Panc1 (cell line): Measurements from ENCODE around the gene BBIP1. TPM values are rescaled to one million over a fixed set of nuclear protein-coding genes. Genes with fewer than 3 reads are reported as not detected.

Experiments
- ATAC-seq: fragments of 200-7000 bp; cut with Tn5 transposase; 2 replicates; pipeline ENCODE4 v1.9.1; 2020; ENCODE audit warnings: mild to moderate bottlenecking, moderate library complexity
- BruUV-seq: library from RNA; stranded (reverse); fragments of 400-500 nt; replicated peaks from 2 replicates; lab custom pipeline; 2021; lab: Mats Ljungman, UMichigan
- CTCF ChIA-PET: fragments of 300-600 bp; sonication (Branson Sonifier 250); formaldehyde crosslinking; loops from one replicate; lab custom pipeline; 2022; ENCODE audit warnings: antibody characterized with exemption; lab: Charles Lee
- POLR2A ChIA-PET: fragments of 300-600 bp; sonication (Branson Sonifier 250); formaldehyde crosslinking; loops from one replicate; lab custom pipeline; 2022; ENCODE audit warnings: antibody characterized with exemption; lab: Charles Lee
- DNase-seq: peaks from one replicate; pipeline ENCODE4 v3.0.0-alpha.2; 2010; ENCODE audit warnings: low read depth, low spot score
- H3K27ac ChIP-seq: 2 replicates; pipeline ENCODE4 v1.5.1; 2011; ENCODE audit warnings: mild to moderate bottlenecking, low read length, inconsistent platforms
- H3K27me3 ChIP-seq: fragments of 200-500 bp; sonication (Bioruptor generic); 2 replicates; pipeline ENCODE4 v1.6.0; 2014; ENCODE audit warnings: low read length, inconsistent platforms; ENCODE audit not compliant: control insufficient read depth, insufficient read depth
- H3K36me3 ChIP-seq: fragments of 200-500 bp; sonication (Bioruptor generic); 2 replicates; pipeline ENCODE4 v1.5.1; 2014; ENCODE audit warnings: inconsistent platforms, mild to moderate bottlenecking, low read length, moderate library complexity; ENCODE audit not compliant: control insufficient read depth, insufficient read depth
- H3K4me1 ChIP-seq: 2 replicates; pipeline ENCODE4 v1.5.1; 2011; ENCODE audit warnings: inconsistent platforms, mild to moderate bottlenecking, low read length, moderate library complexity; ENCODE audit not compliant: control insufficient read depth, insufficient read depth
- H3K4me3 ChIP-seq, 2 experiments: 2 replicates each; pipeline ENCODE4 v1.5.1; 2011 to 2012; ENCODE audit warnings: low read depth in 2 of 2, low read length in 2 of 2, mild to moderate bottlenecking in 2 of 2, inconsistent platforms in 1 of 2, moderate library complexity in 1 of 2
- H3K9me3 ChIP-seq: fragments of 200-500 bp; sonication (Bioruptor generic); 2 replicates; pipeline ENCODE4 v1.5.1; 2014; ENCODE audit warnings: low read depth, mild to moderate bottlenecking, inconsistent platforms, low read length, moderate library complexity; ENCODE audit not compliant: control insufficient read depth, insufficient read depth
- POLR2AphosphoS5 ChIP-seq: IDR thresholded peaks from 2 replicates; pipeline ENCODE4 v1.6.1; 2012; ENCODE audit warnings: mild to moderate bottlenecking, low read depth, low read length, moderate library complexity
- SIN3A ChIP-seq: IDR thresholded peaks from 2 replicates; pipeline ENCODE4 v1.6.1; 2012; ENCODE audit warnings: low read depth, mild to moderate bottlenecking, low read length, moderate library complexity, borderline replicate concordance; ENCODE audit not compliant: insufficient read depth
- TCF7L2 ChIP-seq: IDR thresholded peaks from 2 replicates; pipeline ENCODE4 v1.6.1; 2011; ENCODE audit warnings: mild to moderate bottlenecking, low read depth, low read length, inconsistent platforms
- in situ Hi-C: cut with HindIII; loops from 2 replicates; pipeline ENCODE4 v1.10.0; 2016; ENCODE audit warnings: low sequenced_read_pairs, low pct_unique_long_range_greater_than_20kb
- intact Hi-C: fragments of 100-400 bp; cut with micrococcal nuclease; formaldehyde crosslinking; loops from one replicate; pipeline ENCODE4 v1.10.0; 2022; ENCODE audit not compliant: unreplicated experiment
- total RNA-seq: library from RNA; stranded (reverse); gene quantifications from one replicate; pipeline ENCODE4 v1.2.1, GENCODE V29; 2021; ENCODE audit not compliant: unreplicated experiment
- TF ChIP-seq, protein P1 (sequence below), 2 experiments: IDR thresholded peaks; 2 replicates each; pipeline ENCODE4 v1.6.1; 2011 to 2012; ENCODE audit warnings: low read depth in 2 of 2, control low read depth in 1 of 2, low read length in 1 of 2, mild to moderate bottlenecking in 1 of 2, moderate library complexity in 1 of 2; ENCODE audit not compliant: insufficient read depth in 1 of 2
- TF ChIP-seq, protein P2 (sequence below): fragments of 450-650 bp; IDR thresholded peaks from 2 replicates; pipeline ENCODE4 v1.5.1; 2017; ENCODE audit warnings: mild to moderate bottlenecking

BBIP1 gene
- total RNA-seq, 1 experiment from 2014 or later, result 55.2 TPM

DNA sequence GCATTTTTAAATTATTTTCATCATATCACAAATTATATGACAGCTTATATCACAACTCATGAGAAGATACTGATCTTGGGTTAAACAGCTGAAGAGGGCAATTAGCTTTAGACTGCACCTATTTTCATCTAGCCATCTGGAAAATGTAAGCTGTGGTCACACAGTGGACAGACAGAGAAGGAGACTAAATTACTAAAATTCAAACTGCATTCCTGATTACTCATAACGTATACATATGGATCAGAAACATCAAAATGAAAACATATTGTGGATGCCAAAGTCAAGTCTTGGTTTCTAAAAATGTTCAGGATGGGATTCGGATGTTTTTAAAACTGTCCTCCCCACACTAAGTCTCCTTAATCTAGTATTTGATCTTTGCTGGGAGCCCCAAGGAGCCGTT is 6.6 kb downstream of the BBIP1 start:
- Histone ChIP-seq H3K4me3 (no peak overlapping the region), H3K4me1 (peaks cover 15% of the 10 kb centered on the region), H3K27me3 (no peaks in the 10 kb centered on the region), H3K27ac (no peak overlapping the region), H3K36me3 (peaks cover 6% of the 10 kb centered on the region; the same call in 1 of the 2 replicates), H3K9me3 (no peaks in the 10 kb centered on the region)
- no TSS peak for BruUV-seq
- ATAC-seq (no peak), DNase-seq (no peak)
- intact Hi-C loops (no loop called here), in situ Hi-C loops (no loop called here)
- CTCF ChIA-PET, result no interaction called here
- TF ChIP-seq, protein P1, sequence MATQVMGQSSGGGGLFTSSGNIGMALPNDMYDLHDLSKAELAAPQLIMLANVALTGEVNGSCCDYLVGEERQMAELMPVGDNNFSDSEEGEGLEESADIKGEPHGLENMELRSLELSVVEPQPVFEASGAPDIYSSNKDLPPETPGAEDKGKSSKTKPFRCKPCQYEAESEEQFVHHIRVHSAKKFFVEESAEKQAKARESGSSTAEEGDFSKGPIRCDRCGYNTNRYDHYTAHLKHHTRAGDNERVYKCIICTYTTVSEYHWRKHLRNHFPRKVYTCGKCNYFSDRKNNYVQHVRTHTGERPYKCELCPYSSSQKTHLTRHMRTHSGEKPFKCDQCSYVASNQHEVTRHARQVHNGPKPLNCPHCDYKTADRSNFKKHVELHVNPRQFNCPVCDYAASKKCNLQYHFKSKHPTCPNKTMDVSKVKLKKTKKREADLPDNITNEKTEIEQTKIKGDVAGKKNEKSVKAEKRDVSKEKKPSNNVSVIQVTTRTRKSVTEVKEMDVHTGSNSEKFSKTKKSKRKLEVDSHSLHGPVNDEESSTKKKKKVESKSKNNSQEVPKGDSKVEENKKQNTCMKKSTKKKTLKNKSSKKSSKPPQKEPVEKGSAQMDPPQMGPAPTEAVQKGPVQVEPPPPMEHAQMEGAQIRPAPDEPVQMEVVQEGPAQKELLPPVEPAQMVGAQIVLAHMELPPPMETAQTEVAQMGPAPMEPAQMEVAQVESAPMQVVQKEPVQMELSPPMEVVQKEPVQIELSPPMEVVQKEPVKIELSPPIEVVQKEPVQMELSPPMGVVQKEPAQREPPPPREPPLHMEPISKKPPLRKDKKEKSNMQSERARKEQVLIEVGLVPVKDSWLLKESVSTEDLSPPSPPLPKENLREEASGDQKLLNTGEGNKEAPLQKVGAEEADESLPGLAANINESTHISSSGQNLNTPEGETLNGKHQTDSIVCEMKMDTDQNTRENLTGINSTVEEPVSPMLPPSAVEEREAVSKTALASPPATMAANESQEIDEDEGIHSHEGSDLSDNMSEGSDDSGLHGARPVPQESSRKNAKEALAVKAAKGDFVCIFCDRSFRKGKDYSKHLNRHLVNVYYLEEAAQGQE (IDR thresholded peaks at IDR 0.05; ENCODE audit: insufficient read depth in 1 of 2, low read depth in 2 of 2, low read length in 1 of 2), result no peak
- no peak for TF ChIP-seq SIN3A
- no peak for TF ChIP-seq POLR2AphosphoS5
- no peak for TF ChIP-seq TCF7L2
- TF ChIP-seq, protein P2, sequence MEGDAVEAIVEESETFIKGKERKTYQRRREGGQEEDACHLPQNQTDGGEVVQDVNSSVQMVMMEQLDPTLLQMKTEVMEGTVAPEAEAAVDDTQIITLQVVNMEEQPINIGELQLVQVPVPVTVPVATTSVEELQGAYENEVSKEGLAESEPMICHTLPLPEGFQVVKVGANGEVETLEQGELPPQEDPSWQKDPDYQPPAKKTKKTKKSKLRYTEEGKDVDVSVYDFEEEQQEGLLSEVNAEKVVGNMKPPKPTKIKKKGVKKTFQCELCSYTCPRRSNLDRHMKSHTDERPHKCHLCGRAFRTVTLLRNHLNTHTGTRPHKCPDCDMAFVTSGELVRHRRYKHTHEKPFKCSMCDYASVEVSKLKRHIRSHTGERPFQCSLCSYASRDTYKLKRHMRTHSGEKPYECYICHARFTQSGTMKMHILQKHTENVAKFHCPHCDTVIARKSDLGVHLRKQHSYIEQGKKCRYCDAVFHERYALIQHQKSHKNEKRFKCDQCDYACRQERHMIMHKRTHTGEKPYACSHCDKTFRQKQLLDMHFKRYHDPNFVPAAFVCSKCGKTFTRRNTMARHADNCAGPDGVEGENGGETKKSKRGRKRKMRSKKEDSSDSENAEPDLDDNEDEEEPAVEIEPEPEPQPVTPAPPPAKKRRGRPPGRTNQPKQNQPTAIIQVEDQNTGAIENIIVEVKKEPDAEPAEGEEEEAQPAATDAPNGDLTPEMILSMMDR, result no peak
- POLR2A ChIA-PET, result no interaction called here

DNA sequence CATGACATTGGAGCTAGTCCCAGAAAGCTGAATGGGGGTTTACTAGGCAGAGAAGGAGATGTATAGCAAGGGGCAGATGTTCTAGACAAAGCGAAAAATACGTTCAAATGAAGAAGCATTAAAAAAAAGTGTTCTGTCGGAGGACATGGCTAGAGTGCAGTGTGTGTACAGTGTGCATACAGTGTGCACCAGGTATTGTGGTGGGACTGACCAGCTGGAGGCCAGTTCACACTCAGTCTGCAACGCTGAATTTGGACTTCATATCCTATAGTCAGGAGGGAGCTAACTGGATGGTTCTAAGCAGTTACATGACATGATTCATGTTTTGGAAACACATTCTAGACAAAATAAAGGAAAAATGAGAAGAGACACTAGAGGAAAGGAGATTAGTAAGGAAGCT is 8.8 kb downstream of the BBIP1 start:
- ATAC-seq (no peak), DNase-seq (no peak)
- Histone ChIP-seq H3K9me3 (no peaks in the 10 kb centered on the region), H3K4me1 (no peaks in the 10 kb centered on the region; the same call in 1 of the 2 replicates), H3K27ac (no peak overlapping the region), H3K4me3 (no peak overlapping the region), H3K36me3 (no peaks in the 10 kb centered on the region), H3K27me3 (no peaks in the 10 kb centered on the region)
- ChIA-PET POLR2A (interaction anchor here (1.0 kb wide), 1 partner anchor 8 kb away, joined by 3 read pairs; no protein-coding TSS in a partner anchor), CTCF (interaction anchor here (0.6 kb wide), 1 partner anchor 199 kb away, joined by 4 read pairs; no protein-coding TSS in a partner anchor)
- intact Hi-C loops, result no loop called here
- in situ Hi-C loops, result no loop called here
- no TSS peak for BruUV-seq
- TF ChIP-seq SIN3A (no peak), POLR2AphosphoS5 (no peak), TCF7L2 (no peak)
